ENCODE data around the gene ZFC3H1. TPM values are rescaled to one million over a fixed set of nuclear protein-coding genes. Genes with fewer than 3 reads are reported as not detected.

The ZFC3H1 gene
- total RNA-seq, 1 experiment from 2014 or later, result 24.4 TPM

- no peak overlapping the region for H3K27ac ChIP-seq (ENCODE audit: insufficient read length, low read depth, low read length)
- no peak for TF ChIP-seq CTCF (conservative IDR thresholded peaks at IDR 0.05)
- no peak overlapping the region for H2BK15ac ChIP-seq (ENCODE audit: low read depth, low read length)
- Mint-ChIP-seq H3K27me3 (ENCODE audit: low read depth) (no peaks in the 10 kb centered on the region), H3K9me3 (peaks cover 0 to 2% of the 10 kb centered on the region in 2 experiments; a peak in 3 of 5 replicates), H3K4me1 (no peaks in the 10 kb centered on the region), H3K4me3 (no peak overlapping the region), H3K27ac (no peak overlapping the region), H3K36me3 (ENCODE audit: insufficient read depth in 1 of 3, low read depth in 3 of 3) (peaks cover 15 to 30% (median 22%) of the 10 kb centered on the region in 3 experiments)
- DNase-seq, result no peak
- H2BK12ac ChIP-seq (ENCODE audit: insufficient read length, low read depth, low read length), result no peak overlapping the region
- H3K56ac ChIP-seq (ENCODE audit: insufficient read length, low read depth, low read length), result no peak overlapping the region
- no peak overlapping the region for H3K4me2 ChIP-seq (ENCODE audit: insufficient read depth, insufficient read length, low read length)
- no peak overlapping the region for H3K23ac ChIP-seq (ENCODE audit: insufficient read length, low read depth, low read length)
- H2BK20ac ChIP-seq (ENCODE audit: low read depth, low read length, poor library complexity, severe bottlenecking), result no peak overlapping the region
- no CpG with 5 or more reads among the region's 2 CpGs for WGBS (ENCODE audit: extremely low coverage, insufficient read length, low lambda C conversion rate)
- H3K79me1 ChIP-seq (ENCODE audit: insufficient read depth, low read depth, low read length, poor library complexity, severe bottlenecking), result no peaks in the 10 kb centered on the region
- no peaks in the 10 kb centered on the region for H3K27me3 ChIP-seq (ENCODE audit: insufficient read depth, low read length)
- H4K91ac ChIP-seq (ENCODE audit: insufficient read length, low read depth, low read length), result no peak overlapping the region
- H3K23me2 ChIP-seq (ENCODE audit: insufficient read length, low read depth, low read length, poor library complexity, severe bottlenecking), result no peaks in the 10 kb centered on the region
- H3K9ac ChIP-seq (ENCODE audit: extremely low read depth, insufficient read length, low read length), result no peak overlapping the region
- H2AFZ ChIP-seq (ENCODE audit: low read length), result no peak overlapping the region
- H4K8ac ChIP-seq (replicated peaks; ENCODE audit: insufficient read length, low read depth, low read length), result no peak overlapping the region
- H4K5ac ChIP-seq (ENCODE audit: insufficient read length, low read depth, low read length), result no peak overlapping the region
- no peaks in the 10 kb centered on the region for H4K20me1 ChIP-seq (ENCODE audit: control insufficient read depth, insufficient read depth, insufficient read length)
- no peak overlapping the region for H3K18ac ChIP-seq (ENCODE audit: insufficient read length, low read depth, low read length)
- H3T11ph ChIP-seq (ENCODE audit: low read length), result no peak overlapping the region
- no peaks in the 10 kb centered on the region for H3K9me3 ChIP-seq (ENCODE audit: control insufficient read depth, low read depth, low read length)
- no peak overlapping the region for H2BK5ac ChIP-seq (ENCODE audit: insufficient read length, low read length)
- H3K79me2 ChIP-seq (ENCODE audit: insufficient read depth, low read length), result peaks cover 3% of the 10 kb centered on the region; the same call in 1 of the 2 replicates
- no peak overlapping the region for H2BK120ac ChIP-seq (ENCODE audit: low read depth, low read length, poor library complexity, severe bottlenecking)
- no peak overlapping the region for H3K14ac ChIP-seq (ENCODE audit: insufficient read depth, low read length)
- H3K4me1 ChIP-seq (ENCODE audit: insufficient read depth, low read length), result no peaks in the 10 kb centered on the region
- H2AK5ac ChIP-seq (ENCODE audit: insufficient read length, low read length), result no peak overlapping the region
- H3K4ac ChIP-seq (ENCODE audit: low read depth, low read length), result no peak overlapping the region
These were observed 10.5 kb downstream of the ZFC3H1 start for GRCh38 chr12:71653137-71653536.
